Endothelial cell of umbilical vein (primary cell): ENCODE data around the gene THSD4. TPM values are rescaled to one million over a fixed set of nuclear protein-coding genes. Genes with fewer than 3 reads are reported as not detected.

Experiments
- BruUV-seq: library from RNA; stranded (reverse); fragments of 400-500 nt; replicated peaks from 2 replicates; lab custom pipeline; 2021; lab: Mats Ljungman, UMichigan
- CTCF ChIA-PET: fragments of 300-600, 350-600 bp; sonication (Branson Sonifier 250); formaldehyde crosslinking; loops from one replicate; lab custom pipeline; 2021; ENCODE audit warnings: antibody characterized with exemption, inconsistent platforms; lab: Charles Lee
- POLR2A ChIA-PET: fragments of 300-600, 350-600 bp; sonication (Branson Sonifier 250); formaldehyde crosslinking; loops from one replicate; lab custom pipeline; 2021; ENCODE audit warnings: antibody characterized with exemption, inconsistent platforms; lab: Charles Lee
- DNase-seq: peaks from one replicate; pipeline ENCODE4 v3.0.0-alpha.2; 2011; ENCODE audit warnings: low read depth, low spot score
- FAIRE-seq: peaks from 2 replicates; lab custom pipeline; 2011; peaks lifted over from hg19 to GRCh38; lab: Jason Lieb, UNC
- H2AFZ ChIP-seq: 2 replicates; pipeline ENCODE4 v1.6.0; 2012; ENCODE audit warnings: low read depth, low read length, control low read depth, inconsistent platforms
- H3K27ac ChIP-seq: 2 replicates; pipeline ENCODE4 v1.5.1; 2011; ENCODE audit warnings: low read depth, mild to moderate bottlenecking, control low read depth, low read length, moderate library complexity; ENCODE audit not compliant: insufficient read depth
- H3K27me3 ChIP-seq, 2 experiments: 2 replicates each; pipeline versions ENCODE4 v1.6.0 to v1.6.1; 2011; ENCODE audit warnings: low read length in 2 of 2, mixed read lengths in 1 of 2; ENCODE audit not compliant: control insufficient read depth in 2 of 2, insufficient read depth in 2 of 2
- H3K36me3 ChIP-seq, 2 experiments: 2 replicates in 1 of 2; 3 replicates in 1 of 2; pipeline ENCODE4 v1.5.1; 2011; ENCODE audit warnings: low read length in 2 of 2, mild to moderate bottlenecking in 1 of 2, moderate library complexity in 1 of 2; ENCODE audit not compliant: control insufficient read depth in 2 of 2, insufficient read depth in 2 of 2; ENCODE audit errors: extremely low read depth in 1 of 2
- H3K4me1 ChIP-seq: 3 replicates; pipeline ENCODE4 v1.5.1; 2011; ENCODE audit warnings: mild to moderate bottlenecking, low read length; ENCODE audit not compliant: control insufficient read depth, insufficient read depth; ENCODE audit errors: extremely low read depth
- H3K4me2 ChIP-seq: 2 replicates; pipeline ENCODE4 v1.6.1; 2011; ENCODE audit warnings: low read length, control low read depth, mixed read lengths; ENCODE audit not compliant: insufficient read depth
- H3K4me3 ChIP-seq, 3 experiments: fragments of 200-600 bp in 1 of 3; sonication (generic), shearing (Covaris generic) in 1 of 3; replicated peaks in 1 of 3; 2 replicates each; pipeline ENCODE4 v1.5.1; 2011 to 2016; ENCODE audit warnings: control low read depth in 3 of 3, low read length in 3 of 3, mild to moderate bottlenecking in 2 of 3, inconsistent platforms in 1 of 3, low read depth in 1 of 3, moderate library complexity in 1 of 3; ENCODE audit not compliant: insufficient read depth in 1 of 3
- H3K79me2 ChIP-seq: 2 replicates; pipeline ENCODE4 v1.6.0; 2012; ENCODE audit warnings: low read length, inconsistent platforms; ENCODE audit not compliant: control insufficient read depth, insufficient read depth
- H3K9ac ChIP-seq: replicated peaks from 2 replicates; pipeline ENCODE3; 2011; ENCODE audit warnings: low read length, control low read depth; ENCODE audit not compliant: insufficient read depth; ENCODE audit errors: extremely low read depth
- H3K9me1 ChIP-seq: replicated peaks from 3 replicates; pipeline ENCODE4 v1.6.0; 2011; ENCODE audit warnings: mild to moderate bottlenecking, low read length; ENCODE audit not compliant: control insufficient read depth, insufficient read depth; ENCODE audit errors: extremely low read depth
- H3K9me3 ChIP-seq: replicated peaks from 2 replicates; pipeline ENCODE4 v1.5.1; 2012; ENCODE audit warnings: low read length, inconsistent platforms; ENCODE audit not compliant: control insufficient read depth, insufficient read depth
- H4K20me1 ChIP-seq: replicated peaks from 2 replicates; pipeline ENCODE3; 2011; ENCODE audit warnings: mild to moderate bottlenecking, low read length; ENCODE audit not compliant: control insufficient read depth, insufficient read depth; ENCODE audit errors: extremely low read depth
- CTCF ChIP-seq, 2 donors: IDR thresholded peaks; 1 replicate in 1 of 2; 2 replicates in 1 of 2; pipeline ENCODE4 v1.5.1; 2011; ENCODE audit warnings: low read length in 2 of 2, mild to moderate bottlenecking in 2 of 2, moderate library complexity in 2 of 2, control low read depth in 1 of 2, inconsistent platforms in 1 of 2, low read depth in 1 of 2; ENCODE audit not compliant: insufficient read depth in 1 of 2; ENCODE audit errors: extremely low read depth in 1 of 2
- EZH2 ChIP-seq: IDR thresholded peaks from 2 replicates; pipeline ENCODE4 v1.6.1; 2012; ENCODE audit warnings: borderline replicate concordance, low read depth, mild to moderate bottlenecking, moderate library complexity, low read length, inconsistent platforms; ENCODE audit not compliant: severe bottlenecking
- FOS ChIP-seq: IDR thresholded peaks from 2 replicates; pipeline ENCODE4 v1.6.1; 2011; ENCODE audit warnings: mild to moderate bottlenecking, low read length, moderate library complexity, borderline replicate concordance; ENCODE audit not compliant: insufficient read depth
- GATA2 ChIP-seq: IDR thresholded peaks from 2 replicates; pipeline ENCODE4 v1.7.0; 2011; ENCODE audit warnings: low read depth, mild to moderate bottlenecking, moderate library complexity, mixed read lengths, low read length; ENCODE audit not compliant: insufficient read length, insufficient read depth
- JUN ChIP-seq: IDR thresholded peaks from 2 replicates; pipeline ENCODE4 v1.6.1; 2011; ENCODE audit warnings: borderline replicate concordance, low read depth; ENCODE audit not compliant: insufficient read length, insufficient read depth
- MAX ChIP-seq: IDR thresholded peaks from 2 replicates; pipeline ENCODE4 v1.6.1; 2011; ENCODE audit not compliant: insufficient read depth, insufficient read length
- MYC ChIP-seq: IDR thresholded peaks from one replicate; pipeline ENCODE4 v1.6.1; 2011; ENCODE audit warnings: mild to moderate bottlenecking, low read depth, low read length
- POLR2A ChIP-seq: IDR thresholded peaks from 2 replicates; pipeline ENCODE4 v1.6.1; 2012; ENCODE audit warnings: low read depth, mild to moderate bottlenecking, control low read depth, low read length
- POLR2AphosphoS5 ChIP-seq: IDR thresholded peaks from 2 replicates; pipeline ENCODE4 v1.6.1; 2012; ENCODE audit warnings: low read depth, mild to moderate bottlenecking, control low read depth, low read length, moderate library complexity; ENCODE audit not compliant: insufficient read depth
- dilution Hi-C: fragments of 300-500 bp; cut with MboI; formaldehyde crosslinking; loops from one replicate; pipeline ENCODE4 v1.15.0; 2019; ENCODE audit warnings: low sequenced_read_pairs; ENCODE audit not compliant: extremely low pct_ligation_motif_present
- intact Hi-C: fragments of 100-400 bp; cut with micrococcal nuclease; formaldehyde crosslinking; loops from one replicate; pipeline ENCODE4 v1.10.0; 2022
- polyA plus RNA-seq, 4 experiments: library from polyadenylated mRNA; depleted of rRNA in 3 of 4; stranded (reverse) in 3 of 4; unstranded in 1 of 4; fragments of >200 nt; gene quantifications; 2 replicates each; pipeline versions ENCODE4 v1.2.1 to v1.2.3, GENCODE V29; 2011 to 2012; ENCODE audit warnings: missing spikeins in 1 of 4
- total RNA-seq: library from RNA; stranded (reverse); gene quantifications from 2 replicates; pipeline ENCODE4 v1.2.3, GENCODE V29; 2021

The THSD4 gene
- total and polyA plus RNA-seq, 2 donors (not counting 3 experiments of a cell fraction or from before 2014, with no cell fraction given) = 9.9 to 25.4 TPM

GRCh38 chr15:71238926-71239325, 123.7 kb downstream of the THSD4 start:
- dilution Hi-C loops = no loop called here
- FAIRE-seq = no peak
- TF ChIP-seq EZH2 (no peak), MAX (no peak), FOS (no peak), MYC (no peak), CTCF (IDR thresholded peaks at IDR 0.05; ENCODE audit: extremely low read depth in 1 of 2, insufficient read depth in 1 of 2, low read depth in 1 of 2, low read length in 2 of 2) (no peak), POLR2AphosphoS5 (no peak), POLR2A (no peak), JUN (no peak), GATA2 (no peak)
- BruUV-seq = no TSS peak
- Histone ChIP-seq H3K4me1 (peaks cover 13% of the 10 kb centered on the region), H3K4me2 (no peak overlapping the region), H3K4me3 (no peak overlapping the region), H3K9me3 (no peaks in the 10 kb centered on the region), H3K9me1 (no peaks in the 10 kb centered on the region), H3K9ac (no peak overlapping the region), H3K27me3 (no peaks in the 10 kb centered on the region), H3K79me2 (no peaks in the 10 kb centered on the region), H4K20me1 (no peaks in the 10 kb centered on the region), H3K27ac (no peak overlapping the region), H2AFZ (no peak overlapping the region), H3K36me3 (no peaks in the 10 kb centered on the region)
- no peak for DNase-seq
- POLR2A ChIA-PET = interaction anchor here (1.0 kb wide), 1 partner anchor 36 kb away, joined by 3 read pairs; no protein-coding TSS in a partner anchor
- intact Hi-C loops = no loop called here
- CTCF ChIA-PET = no interaction called here
